Thymus (tissue), 11 donors: ENCODE measurements around the gene DLG5. TPM values are rescaled to one million over a fixed set of nuclear protein-coding genes. Genes with fewer than 3 reads are reported as not detected.
A peak's percentile ranks its signal among the peaks of the same experiment; 100 is the strongest.

ENCODE experiments used
- DNase-seq, 9 donors: peaks; one replicate each; pipeline ENCODE4 v3.0.0-alpha.2; 2013; ENCODE audit warnings: low spot score in 9 of 9, low read depth in 6 of 9, missing footprints in 1 of 9
- H3K27ac ChIP-seq, 2 donors: one replicate each; pipeline ENCODE4 v1.5.1; 2013; ENCODE audit warnings: control low read depth in 1 of 2, low read depth in 1 of 2, low read length in 1 of 2, mild to moderate bottlenecking in 1 of 2, moderate library complexity in 1 of 2
- H3K27me3 ChIP-seq, 2 donors: one replicate each; pipeline ENCODE4 v1.5.1; 2013; ENCODE audit warnings: low read length in 1 of 2; ENCODE audit not compliant: control insufficient read depth in 2 of 2, insufficient read depth in 1 of 2
- H3K36me3 ChIP-seq, 2 donors: one replicate each; pipeline ENCODE4 v1.5.1; 2013; ENCODE audit warnings: low read length in 1 of 2, mild to moderate bottlenecking in 1 of 2, moderate library complexity in 1 of 2; ENCODE audit not compliant: control insufficient read depth in 2 of 2, insufficient read depth in 2 of 2
- H3K4me1 ChIP-seq, 2 donors: one replicate each; pipeline ENCODE4 v1.5.1; 2013; ENCODE audit warnings: low read length in 2 of 2; ENCODE audit not compliant: control insufficient read depth in 2 of 2, insufficient read depth in 2 of 2
- H3K4me3 ChIP-seq, 2 donors: one replicate each; pipeline ENCODE4 v1.5.1; 2013; ENCODE audit warnings: low read length in 2 of 2, control low read depth in 1 of 2, mild to moderate bottlenecking in 1 of 2
- H3K9me3 ChIP-seq, 2 donors: one replicate each; pipeline ENCODE4 v1.5.1; 2013; ENCODE audit warnings: low read length in 1 of 2, mild to moderate bottlenecking in 1 of 2; ENCODE audit not compliant: control insufficient read depth in 2 of 2, insufficient read depth in 1 of 2
- WGBS: extraction: QIAGEN DNeasy Blood & Tissue Kit; methylation state at CpG from one replicate; pipeline ENCODE4 v1.1.7; 2013; 5-methylcytosine and 5-hydroxymethylcytosine counted together
- polyA plus RNA-seq: library from polyadenylated mRNA; stranded (reverse); fragments of 200-250 nt; gene quantifications from one replicate; pipeline ENCODE4 v1.2.3, GENCODE V29; 2013
- total RNA-seq: library from RNA; stranded (reverse); fragments of 120-200 nt; gene quantifications from one replicate; pipeline ENCODE4 v1.2.4, GENCODE V29; 2013
- donor health status: healthy.

Gene DLG5
- total and polyA plus RNA-seq, 2 donors, result 6.6 to 25.8 TPM

DNA sequence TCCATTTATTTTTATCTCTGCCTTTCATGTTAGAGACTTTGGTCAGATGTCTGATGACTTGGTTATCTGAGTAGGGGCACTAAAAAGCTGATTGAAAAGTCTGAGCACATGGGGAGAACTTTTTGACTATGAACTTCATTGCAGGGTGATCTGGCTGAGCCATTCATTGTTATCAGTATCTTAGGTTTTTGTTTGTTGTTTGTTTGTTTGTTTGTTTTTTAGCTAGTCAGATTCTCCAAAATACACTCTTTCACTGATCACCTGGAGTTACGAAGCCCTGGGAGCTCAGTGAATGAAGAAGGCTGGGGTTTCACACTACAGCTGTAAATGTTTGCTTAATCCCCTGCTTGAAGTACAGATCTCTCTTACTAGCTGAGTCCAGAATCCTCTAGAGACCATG is 28.6 kb upstream of the DLG5 start:
- Histone ChIP-seq H3K36me3 (no peaks in the 10 kb centered on the region), H3K4me1 (no peaks in the 10 kb centered on the region), H3K27ac (no peak overlapping the region), H3K27me3 (no peaks in the 10 kb centered on the region), H3K4me3 (no peak overlapping the region), H3K9me3 (peaks cover 0 to 12% of the 10 kb centered on the region in 2 donors)
- DNase-seq, result no peak
- WGBS, result 90% methylated on average over 1 of the region's 1 CpG

DNA sequence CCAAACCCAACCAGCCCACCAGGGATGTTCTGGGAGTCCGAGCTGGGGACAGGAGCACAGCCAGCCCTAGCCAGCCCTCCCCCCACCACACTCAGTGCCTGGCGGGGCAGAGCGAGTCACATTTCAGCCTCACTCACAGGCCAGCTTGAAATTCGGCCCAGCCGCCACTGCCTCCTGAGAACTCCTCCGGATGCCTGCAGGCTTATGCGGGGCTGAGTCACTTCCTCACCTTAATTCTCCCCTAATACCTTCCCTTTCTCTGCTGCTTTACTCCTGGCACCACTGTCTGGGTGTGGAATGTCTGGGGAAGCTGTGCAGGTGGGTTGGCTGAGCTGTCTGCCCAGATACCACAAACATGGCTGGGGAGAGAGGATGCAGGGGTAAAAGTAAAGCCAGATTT is 22.6 kb upstream of the DLG5 start:
- peaks cover 0 to 17% of the 10 kb centered on the region in 2 donors for H3K9me3 ChIP-seq
- H3K4me1 ChIP-seq, result peaks cover 0 to 4% of the 10 kb centered on the region in 2 donors
- 17% methylated on average over 7 of the region's 7 CpGs for WGBS
- H3K27me3 ChIP-seq, result peaks cover 0 to 5% of the 10 kb centered on the region in 2 donors
- no peak overlapping the region for H3K4me3 ChIP-seq
- peak overlapping the region in 1 of 2 donors; percentile 60 for H3K27ac ChIP-seq
- DNase-seq, result no peak
- H3K36me3 ChIP-seq, result no peaks in the 10 kb centered on the region

DNA sequence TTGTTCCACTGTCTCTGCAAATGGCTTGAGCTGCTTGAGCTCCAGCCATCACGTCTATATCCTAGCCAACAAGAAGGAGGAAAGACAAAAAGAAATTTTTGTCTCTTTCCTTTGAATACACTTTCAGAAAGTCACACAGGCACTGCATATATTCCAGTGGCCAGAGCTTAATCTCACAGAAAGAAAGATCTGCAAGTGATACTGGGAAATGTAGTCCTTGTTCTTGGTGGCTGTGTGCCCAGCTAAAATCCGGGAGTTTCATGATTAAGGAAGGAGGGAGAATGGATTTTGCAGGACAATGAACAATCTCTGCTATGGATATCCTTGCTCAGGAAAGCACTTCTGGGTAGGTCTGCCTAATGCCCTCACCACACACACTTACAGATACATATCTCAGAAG is 19.5 kb upstream of the DLG5 start:
- no peak for DNase-seq
- H3K36me3 ChIP-seq, result no peaks in the 10 kb centered on the region
- WGBS, result 94% methylated on average over 2 of the region's 2 CpGs

DNA sequence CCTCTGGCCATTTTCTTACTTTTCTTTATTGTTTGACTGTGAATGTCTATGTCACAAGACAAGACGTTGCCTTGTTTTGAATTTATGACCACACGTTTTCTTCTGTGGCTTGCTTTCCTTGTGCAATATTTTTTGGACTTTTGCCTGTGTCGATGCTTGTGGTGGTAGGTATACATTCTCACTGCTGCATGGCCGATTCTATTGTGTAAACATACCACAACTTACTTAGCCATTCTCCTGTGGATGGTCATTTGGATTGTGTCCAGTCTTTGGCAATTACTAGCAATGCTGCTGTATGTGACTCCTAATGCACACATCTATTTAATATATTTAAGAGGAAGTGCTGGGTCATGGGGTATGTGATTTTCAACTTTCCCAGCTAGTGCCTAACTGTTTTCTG is 18.0 kb upstream of the DLG5 start:
- 59% methylated on average over 4 of the region's 4 CpGs for WGBS
- H3K27me3 ChIP-seq, result peaks cover 0 to 6% of the 10 kb centered on the region in 2 donors
- peaks cover 0 to 5% of the 10 kb centered on the region in 2 donors for H3K9me3 ChIP-seq
- no peak overlapping the region for H3K4me3 ChIP-seq
- H3K27ac ChIP-seq, result no peak overlapping the region
- H3K36me3 ChIP-seq, result no peaks in the 10 kb centered on the region
- peaks cover 0 to 3% of the 10 kb centered on the region in 2 donors for H3K4me1 ChIP-seq
- no peak for DNase-seq

More for the DNA sequence above, 19.5 kb upstream of the DLG5 start:
- no peak overlapping the region for H3K27ac ChIP-seq
- peaks cover 0 to 4% of the 10 kb centered on the region in 2 donors for H3K4me1 ChIP-seq
- H3K27me3 ChIP-seq, result peaks cover 0 to 5% of the 10 kb centered on the region in 2 donors
- H3K4me3 ChIP-seq, result no peak overlapping the region
- H3K9me3 ChIP-seq, result peaks cover 0 to 11% of the 10 kb centered on the region in 2 donors

DNA sequence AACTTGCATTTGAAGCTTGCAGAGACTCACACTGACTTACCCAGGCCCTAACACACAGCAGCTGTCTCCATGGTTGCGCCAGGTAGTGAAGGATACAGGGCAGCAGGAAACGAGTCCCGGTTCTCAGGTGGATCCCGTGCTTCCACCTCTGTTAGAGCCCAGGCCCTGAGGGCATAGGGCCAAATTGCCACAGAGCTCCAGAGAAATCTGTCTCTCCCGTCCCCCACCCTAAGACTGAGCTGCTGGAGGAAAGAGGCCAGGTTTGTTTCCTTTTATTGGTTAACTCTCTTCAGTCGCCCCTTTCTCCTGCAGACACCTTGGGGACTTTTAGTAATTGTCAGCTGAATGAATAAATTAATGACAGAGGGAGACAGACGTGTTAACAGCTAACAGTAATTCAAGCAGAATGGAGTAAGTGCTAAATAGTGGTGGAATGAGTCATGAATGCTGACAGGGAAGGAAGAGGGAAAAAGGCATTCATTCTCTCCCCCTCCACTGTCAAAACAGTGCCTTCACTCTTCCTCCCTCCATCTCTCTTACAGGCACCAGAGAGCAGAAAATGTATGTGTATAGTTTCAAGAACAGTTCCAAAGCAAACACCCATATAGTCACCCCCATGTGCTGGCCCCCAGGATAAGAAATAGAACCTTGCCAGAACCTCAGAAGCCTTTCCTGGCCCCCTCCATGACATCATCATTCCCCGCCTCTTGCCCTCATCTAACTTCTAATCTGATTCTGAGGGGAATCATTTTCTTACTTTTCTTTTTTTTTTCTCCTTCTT is 16.8 kb upstream of the DLG5 start:
- Histone ChIP-seq H3K27ac (peak overlapping the region; percentile 10 to 42), H3K4me1 (no peaks in the 10 kb centered on the region), H3K9me3 (no peaks in the 10 kb centered on the region), H3K36me3 (no peaks in the 10 kb centered on the region), H3K4me3 (no peak overlapping the region), H3K27me3 (peaks cover 0 to 2% of the 10 kb centered on the region in 2 donors)
- no peak for DNase-seq
- WGBS, result 83% methylated on average over 8 of the region's 8 CpGs

DNA sequence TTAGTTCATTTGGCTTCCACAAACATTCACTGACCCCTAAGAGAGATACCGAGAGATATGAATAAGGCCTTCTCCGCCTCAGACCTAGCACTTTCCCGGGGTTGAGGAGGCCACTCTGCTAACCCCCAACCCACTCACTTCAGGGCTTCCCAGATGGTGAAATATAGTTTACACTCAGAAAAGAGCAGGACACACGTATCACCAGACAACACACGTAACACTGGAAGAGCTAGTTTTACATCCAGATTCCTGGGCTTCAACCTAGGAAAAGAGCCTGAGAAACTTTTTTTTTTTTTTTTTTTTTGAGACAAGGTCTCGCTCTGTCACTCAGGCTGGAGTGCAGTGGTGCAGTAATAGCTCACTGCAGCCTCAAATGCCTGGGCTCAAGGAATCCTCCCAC is 15.2 kb upstream of the DLG5 start:
- no peak overlapping the region for H3K4me3 ChIP-seq
- no peaks in the 10 kb centered on the region for H3K9me3 ChIP-seq
- H3K4me1 ChIP-seq, result no peaks in the 10 kb centered on the region
- no peak for DNase-seq
- no peak overlapping the region for H3K27ac ChIP-seq
- H3K36me3 ChIP-seq, result no peaks in the 10 kb centered on the region
- H3K27me3 ChIP-seq, result peaks cover 0 to 2% of the 10 kb centered on the region in 2 donors
- 95% methylated on average over 6 of the region's 6 CpGs for WGBS

DNA sequence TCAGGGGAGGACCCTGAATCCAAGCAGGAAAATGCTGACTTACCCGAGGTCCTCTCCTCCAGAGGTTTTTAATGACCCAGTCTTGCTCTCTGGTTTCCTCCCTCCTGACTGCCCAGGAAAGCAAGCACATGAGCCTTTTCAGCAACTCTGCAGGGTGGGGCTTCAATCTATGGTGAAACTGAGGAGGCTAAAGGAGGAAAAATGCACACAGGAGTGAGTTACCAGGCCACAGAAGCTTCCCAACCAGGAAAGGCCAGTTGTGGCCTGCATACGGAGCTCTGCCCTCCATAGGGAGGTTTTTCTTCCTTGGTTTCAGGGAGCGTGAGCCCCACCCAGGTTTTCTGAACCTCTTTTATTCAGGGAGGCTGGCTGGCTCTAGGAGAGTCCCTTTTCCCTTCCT is 14.1 kb upstream of the DLG5 start:
- no peaks in the 10 kb centered on the region for H3K4me1 ChIP-seq
- no peaks in the 10 kb centered on the region for H3K9me3 ChIP-seq
- no peak for DNase-seq
- H3K27ac ChIP-seq, result peak overlapping the region in 1 of 2 donors; percentile 32
- peaks cover 0 to 2% of the 10 kb centered on the region in 2 donors for H3K27me3 ChIP-seq
- no peak overlapping the region for H3K4me3 ChIP-seq
- WGBS, result 75% methylated on average over 3 of the region's 3 CpGs
- H3K36me3 ChIP-seq, result no peaks in the 10 kb centered on the region

DNA sequence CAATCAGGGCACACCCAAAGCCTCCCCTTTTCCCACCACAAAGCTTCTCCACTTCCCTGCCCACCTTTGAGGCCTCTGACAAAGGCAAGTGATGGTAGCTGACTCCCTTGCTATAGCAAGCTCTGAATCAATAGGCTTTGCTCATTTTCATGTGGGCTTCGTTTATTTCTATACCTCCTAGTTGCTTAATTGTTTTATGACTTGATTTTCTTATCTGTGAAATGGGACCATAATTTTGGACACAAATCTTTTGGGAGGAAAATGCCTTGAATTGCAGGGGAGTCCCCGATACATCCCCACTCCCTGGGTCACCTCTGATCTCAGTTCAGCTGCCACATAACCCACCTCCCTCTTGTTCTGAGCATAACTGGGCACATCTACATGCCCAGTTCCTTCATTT is 13.7 kb upstream of the DLG5 start:
- no peaks in the 10 kb centered on the region for H3K36me3 ChIP-seq
- no peak overlapping the region for H3K4me3 ChIP-seq
- no peak for DNase-seq
- H3K9me3 ChIP-seq, result no peaks in the 10 kb centered on the region
- peak overlapping the region in 1 of 2 donors; percentile 32 for H3K27ac ChIP-seq
- H3K4me1 ChIP-seq, result no peaks in the 10 kb centered on the region
- H3K27me3 ChIP-seq, result peaks cover 0 to 2% of the 10 kb centered on the region in 2 donors
- 92% methylated on average over 2 of the region's 2 CpGs for WGBS

DNA sequence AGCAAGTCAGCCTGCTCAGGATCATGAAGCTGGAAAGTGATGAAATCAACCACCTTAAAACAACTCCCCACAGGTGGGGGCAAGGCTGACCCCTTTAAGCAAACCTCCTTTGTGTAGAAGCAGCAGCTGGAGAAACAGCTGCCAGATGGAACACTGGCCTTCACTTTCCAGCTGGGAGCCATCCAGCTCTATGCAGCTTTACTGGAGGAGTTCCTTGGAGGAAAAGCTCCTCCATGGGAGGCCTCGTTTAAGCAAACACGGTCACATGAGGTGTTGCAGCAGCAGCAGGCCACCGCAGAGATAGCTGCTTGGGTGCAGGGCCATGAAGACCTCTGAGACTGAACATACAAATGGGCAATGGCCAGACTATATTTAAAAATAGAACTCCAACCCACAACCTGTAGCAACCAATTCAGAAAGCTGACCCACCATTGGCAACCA is 13.0 kb upstream of the DLG5 start:
- Histone ChIP-seq H3K4me3 (no peak overlapping the region), H3K36me3 (no peaks in the 10 kb centered on the region), H3K27ac (no peak overlapping the region), H3K27me3 (peaks cover 0 to 2% of the 10 kb centered on the region in 2 donors), H3K4me1 (no peaks in the 10 kb centered on the region), H3K9me3 (no peaks in the 10 kb centered on the region)
- DNase-seq, result no peak
- 91% methylated on average over 3 of the region's 3 CpGs for WGBS
